Measurements from ENCODE around the gene TRIM46.
"Not testable (repeated sequence)": the region's sequence is repeated elsewhere in the genome, so short reads cannot be mapped to it uniquely, and the experiment has no call there.

The TRIM46 gene

GRCh38 chr1:155227261-155228095, 53.8 kb downstream of the TRIM46 start:
- peak; percentile 75 for TF ChIP-seq L3MBTL2 (conservative IDR thresholded peaks at IDR 0.05)
- TF ChIP-seq BHLHE40 (IDR thresholded peaks at IDR 0.05; ENCODE audit: borderline replicate concordance), result no peak
- TF ChIP-seq FOXA1 (IDR thresholded peaks at IDR 0.05), result no peak
- TF ChIP-seq PKNOX1 (IDR thresholded peaks at IDR 0.05), result peak; percentile 99
- peak; percentile 100 for DNase-seq (ENCODE audit: extremely low spot score)
- ChIA-PET POLR2A (interaction anchor here (0.8 to 2.8 kb wide), 17 partner anchors 9 to 136 kb away, joined by 3 to 37 read pairs (median 5); partner anchors contain the start of genes CLK2, KRTCAP2, MTX1 and SCAMP3), CTCF (interaction anchor here (1.2 to 5.4 kb wide), 4 partner anchors 20 to 55 kb away, joined by 6 to 20 read pairs (median 8); partner anchors contain the start of genes KRTCAP2 and THBS3)

GRCh38 chr1:155228096-155228427, 54.4 kb downstream of the TRIM46 start:
- ChIA-PET POLR2A (interaction anchor here (1.4 to 2.8 kb wide), 5 partner anchors 9 to 35 kb away, joined by 4 to 37 read pairs (median 23); partner anchors contain the start of genes MTX1 and THBS3), CTCF (interaction anchor here (1.7 to 5.4 kb wide), 2 partner anchors 21 to 22 kb away, joined by 7 to 20 read pairs; partner anchors contain the start of gene THBS3)
- TF ChIP-seq FOXM1 (IDR thresholded peaks at IDR 0.05; ENCODE audit: borderline replicate concordance) (no peak), SUZ12 (IDR thresholded peaks at IDR 0.05) (no peak), FOXK2 (IDR thresholded peaks at IDR 0.05) (no peak), FOXA1 (IDR thresholded peaks at IDR 0.05) (no peak), BHLHE40 (IDR thresholded peaks at IDR 0.05; ENCODE audit: borderline replicate concordance) (no peak), ARNT (IDR thresholded peaks at IDR 0.05) (no peak), CTBP1 (IDR thresholded peaks at IDR 0.05; ENCODE audit: borderline replicate concordance) (no peak), LEF1 (IDR thresholded peaks at IDR 0.05; ENCODE audit: borderline replicate concordance) (no peak), TARDBP (IDR thresholded peaks at IDR 0.05) (no peak), NFRKB (IDR thresholded peaks at IDR 0.05) (no peak), PKNOX1 (IDR thresholded peaks at IDR 0.05) (no peak), SP1 (IDR thresholded peaks at IDR 0.05) (no peak), ZNF384 (IDR thresholded peaks at IDR 0.05) (no peak), ELF4 (IDR thresholded peaks at IDR 0.05) (no peak), HDGF (IDR thresholded peaks at IDR 0.05; ENCODE audit: borderline replicate concordance) (no peak), L3MBTL2 (conservative IDR thresholded peaks at IDR 0.05) (no peak)
- DNase-seq (ENCODE audit: extremely low spot score), result no peak

GRCh38 chr1:155231302-155231701, 57.7 kb downstream of the TRIM46 start:
- CTCF ChIA-PET; POLR2A ChIA-PET; DNase-seq (ENCODE audit: extremely low spot score): not testable (repeated sequence)

GRCh38 chr1:155232001-155232978, 58.6 kb downstream of the TRIM46 start:
- CTCF ChIA-PET; DNase-seq (ENCODE audit: extremely low spot score); POLR2A ChIA-PET: not testable (repeated sequence)

- CTCF ChIA-PET; DNase-seq (ENCODE audit: extremely low spot score); POLR2A ChIA-PET: not testable (repeated sequence)
These were observed 59.9 kb downstream of the TRIM46 start for GRCh38 chr1:155233502-155233901.
